GM06990 (cell line): Measurements from ENCODE around the gene PGLYRP1.

Experiments used
- DNase-seq: peaks from one replicate; pipeline ENCODE4 v3.0.0-alpha.2; 2011; ENCODE audit not compliant: insufficient read length; ENCODE audit errors: extremely low read depth
- H3K27me3 ChIP-seq: replicated peaks from 2 replicates; pipeline ENCODE4 v1.6.0; 2011; ENCODE audit warnings: low read length; ENCODE audit not compliant: control insufficient read depth, insufficient read depth
- H3K36me3 ChIP-seq: 2 replicates; pipeline ENCODE4 v1.5.1; 2011; ENCODE audit warnings: low read length; ENCODE audit not compliant: control insufficient read depth, insufficient read depth
- H3K4me3 ChIP-seq: replicated peaks from 2 replicates; pipeline ENCODE4 v1.5.1; 2011; ENCODE audit warnings: low read depth, mild to moderate bottlenecking, control low read depth, low read length
- TF ChIP-seq, protein P1 (sequence below): IDR thresholded peaks from 2 replicates; pipeline ENCODE4 v1.5.1; 2011; ENCODE audit warnings: low read length, control low read depth, mild to moderate bottlenecking, inconsistent platforms; ENCODE audit not compliant: insufficient read depth, poor library complexity, severe bottlenecking

Gene PGLYRP1

DNA sequence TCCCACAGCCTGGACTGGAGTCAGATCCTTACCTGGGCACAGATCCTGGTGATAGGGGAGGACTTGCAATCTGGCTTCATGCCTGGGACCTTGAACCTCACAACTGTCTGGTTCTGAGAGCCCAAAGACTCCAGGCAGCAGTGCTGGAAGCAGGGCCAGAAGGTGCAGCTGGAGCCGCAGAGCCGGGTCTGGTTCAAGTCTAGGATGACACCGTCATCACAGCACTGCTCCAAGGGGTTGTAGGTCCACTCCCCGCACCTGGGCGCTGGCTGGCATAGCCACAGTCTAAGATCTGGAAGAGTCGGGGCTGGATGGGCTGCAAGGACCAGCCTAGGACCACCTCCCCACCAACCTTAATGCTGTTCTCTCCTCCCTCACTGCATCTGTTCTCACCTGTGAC, 17.3 kb upstream of the PGLYRP1 start:
- H3K27me3 ChIP-seq, result no peaks in the 10 kb centered on the region; the same call in 1 of the 2 replicates
- no peaks in the 10 kb centered on the region for H3K36me3 ChIP-seq
- H3K4me3 ChIP-seq, result no peak overlapping the region
- TF ChIP-seq, protein P1, sequence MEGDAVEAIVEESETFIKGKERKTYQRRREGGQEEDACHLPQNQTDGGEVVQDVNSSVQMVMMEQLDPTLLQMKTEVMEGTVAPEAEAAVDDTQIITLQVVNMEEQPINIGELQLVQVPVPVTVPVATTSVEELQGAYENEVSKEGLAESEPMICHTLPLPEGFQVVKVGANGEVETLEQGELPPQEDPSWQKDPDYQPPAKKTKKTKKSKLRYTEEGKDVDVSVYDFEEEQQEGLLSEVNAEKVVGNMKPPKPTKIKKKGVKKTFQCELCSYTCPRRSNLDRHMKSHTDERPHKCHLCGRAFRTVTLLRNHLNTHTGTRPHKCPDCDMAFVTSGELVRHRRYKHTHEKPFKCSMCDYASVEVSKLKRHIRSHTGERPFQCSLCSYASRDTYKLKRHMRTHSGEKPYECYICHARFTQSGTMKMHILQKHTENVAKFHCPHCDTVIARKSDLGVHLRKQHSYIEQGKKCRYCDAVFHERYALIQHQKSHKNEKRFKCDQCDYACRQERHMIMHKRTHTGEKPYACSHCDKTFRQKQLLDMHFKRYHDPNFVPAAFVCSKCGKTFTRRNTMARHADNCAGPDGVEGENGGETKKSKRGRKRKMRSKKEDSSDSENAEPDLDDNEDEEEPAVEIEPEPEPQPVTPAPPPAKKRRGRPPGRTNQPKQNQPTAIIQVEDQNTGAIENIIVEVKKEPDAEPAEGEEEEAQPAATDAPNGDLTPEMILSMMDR, result no peak
- no peak for DNase-seq

DNA sequence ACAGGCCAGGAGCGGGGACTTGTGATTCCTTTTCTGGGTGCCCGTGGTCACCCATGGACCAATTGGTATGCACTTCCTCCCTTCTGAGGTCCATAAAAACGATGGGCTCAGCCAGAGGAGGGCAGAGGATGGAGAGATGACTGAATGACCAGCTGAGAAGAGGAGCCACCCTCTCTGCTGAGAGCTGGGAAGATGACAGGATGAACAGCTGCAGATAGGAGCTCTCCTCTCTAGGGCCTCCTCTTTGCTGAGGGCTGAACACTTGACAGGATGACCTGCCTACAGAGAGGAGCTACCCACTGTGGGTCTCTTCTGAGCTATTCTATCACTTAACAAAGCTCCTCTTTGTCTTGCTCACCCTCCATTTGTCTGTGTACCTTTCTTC, 13.9 kb upstream of the PGLYRP1 start:
- DNase-seq, result no peak

DNA sequence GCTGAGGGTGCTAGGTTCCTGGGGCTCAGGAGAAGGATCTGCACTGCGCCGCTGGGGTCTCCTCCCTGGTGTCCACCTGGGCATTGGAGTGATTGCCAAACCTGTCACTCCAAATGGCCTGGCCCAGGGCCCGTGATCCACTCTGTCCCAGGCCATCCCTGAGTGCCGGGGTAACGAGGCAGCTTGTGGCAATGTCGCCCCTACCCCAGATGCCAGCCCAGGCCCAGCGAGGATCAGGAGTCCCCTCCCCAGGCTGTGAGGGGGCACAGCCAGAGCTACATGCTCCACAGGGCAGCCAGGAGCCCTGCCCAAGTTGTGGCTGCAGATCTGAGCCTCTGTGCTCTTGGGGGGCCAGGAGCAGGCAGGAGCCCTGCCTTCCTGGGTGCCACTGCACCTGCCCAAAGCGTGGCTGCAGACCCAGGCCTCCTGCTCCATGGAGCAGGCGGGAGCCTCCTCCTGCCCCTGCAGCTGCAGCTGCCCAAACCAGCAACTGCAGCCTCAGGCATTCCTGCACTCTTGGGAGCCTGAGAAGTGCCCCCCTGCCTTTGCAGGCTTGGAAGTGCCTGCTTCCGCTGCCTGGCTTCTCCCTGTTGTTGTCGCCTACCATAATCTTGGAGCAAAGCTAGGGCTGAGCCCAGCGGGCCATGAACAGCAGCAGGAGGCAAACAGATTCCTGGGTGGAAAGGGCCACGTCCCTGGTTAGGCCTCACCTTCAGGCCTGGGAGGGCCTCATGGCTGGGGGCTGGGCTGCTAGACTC, 13.3 kb upstream of the PGLYRP1 start:
- H3K4me3 ChIP-seq, result no peak overlapping the region
- no peaks in the 10 kb centered on the region for H3K36me3 ChIP-seq
- no peak for DNase-seq
- H3K27me3 ChIP-seq, result no peaks in the 10 kb centered on the region; the same call in 1 of the 2 replicates
- TF ChIP-seq, protein P1, result no peak

More for the DNA sequence above, 13.9 kb upstream of the PGLYRP1 start:
- Histone ChIP-seq H3K36me3 (no peaks in the 10 kb centered on the region), H3K27me3 (no peaks in the 10 kb centered on the region; the same call in 1 of the 2 replicates), H3K4me3 (no peak overlapping the region)
- TF ChIP-seq, protein P1, result no peak

DNA sequence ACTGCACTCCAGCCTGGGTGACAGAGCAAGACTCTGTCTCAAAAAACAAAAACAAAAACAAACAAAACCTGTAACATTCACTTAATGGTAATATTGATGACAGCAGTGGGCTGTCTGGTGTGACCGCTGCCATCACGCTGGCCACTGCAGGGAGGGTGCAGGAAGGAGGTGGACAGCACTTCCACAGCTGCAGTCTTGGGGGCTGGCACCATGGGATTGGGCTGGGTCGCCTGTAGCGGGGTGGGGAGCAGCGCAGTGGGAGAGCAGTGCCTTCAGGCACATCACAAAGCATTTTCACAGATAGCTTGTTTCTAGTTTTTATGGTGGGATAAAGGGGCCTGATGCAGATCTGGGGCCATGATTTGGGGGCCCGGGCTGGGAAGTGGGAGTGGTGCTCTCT, 12.7 kb upstream of the PGLYRP1 start:
- no peaks in the 10 kb centered on the region for H3K36me3 ChIP-seq
- TF ChIP-seq, protein P1, result no peak
- DNase-seq, result no peak
- H3K27me3 ChIP-seq, result no peaks in the 10 kb centered on the region; the same call in 1 of the 2 replicates
- no peak overlapping the region for H3K4me3 ChIP-seq

DNA sequence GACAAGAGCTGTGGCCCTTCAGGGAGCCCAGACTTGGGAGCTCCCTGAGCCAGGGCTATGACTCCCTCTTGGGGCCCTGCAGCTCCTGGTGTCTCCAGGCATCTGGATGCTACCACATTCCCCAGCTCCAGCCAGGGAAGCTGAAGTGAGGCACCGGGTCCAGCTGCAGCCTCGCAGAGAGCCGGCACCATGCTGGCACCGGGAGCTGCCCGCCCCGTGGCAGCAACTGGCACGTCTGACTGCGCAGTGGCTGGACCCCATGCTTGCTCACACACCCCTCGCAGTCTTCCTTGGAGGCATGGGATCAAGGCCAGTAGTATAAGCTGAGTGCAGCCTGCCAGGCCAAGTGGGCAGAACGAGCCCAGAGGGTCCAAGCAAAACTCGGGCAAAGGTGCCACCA, 10.5 kb upstream of the PGLYRP1 start:
- H3K4me3 ChIP-seq, result no peak overlapping the region
- no peaks in the 10 kb centered on the region for H3K27me3 ChIP-seq
- TF ChIP-seq, protein P1, result no peak
- no peaks in the 10 kb centered on the region for H3K36me3 ChIP-seq
- no peak for DNase-seq
